WERI-Rb-1 (cell line): ENCODE results near the gene ID1.
"Not testable (repeated sequence)": the region's sequence is repeated elsewhere in the genome, so short reads cannot be mapped to it uniquely, and the experiment has no call there.

Experiments used
- DNase-seq: peaks from one replicate; pipeline ENCODE4 v3.0.0-alpha.2; 2020
- H3K27ac ChIP-seq: fragments of 250-450 bp; sonication (Bioruptor Pico); 2 replicates; pipeline ENCODE4 v1.5.1; 2020; ENCODE audit warnings: mild to moderate bottlenecking, moderate library complexity
- H3K27me3 ChIP-seq: fragments of 250-450 bp; sonication (Bioruptor Pico); 2 replicates; pipeline ENCODE4 v1.5.1; 2021; ENCODE audit warnings: mild to moderate bottlenecking, low read depth, moderate library complexity; ENCODE audit not compliant: insufficient read depth, severe bottlenecking
- H3K36me3 ChIP-seq: fragments of 250-450 bp; sonication (Bioruptor Pico); 2 replicates; pipeline ENCODE4 v1.5.1; 2020; ENCODE audit warnings: mild to moderate bottlenecking, moderate library complexity
- H3K4me3 ChIP-seq: 2 replicates; pipeline ENCODE4 v1.5.1; 2011; ENCODE audit warnings: low read depth, mild to moderate bottlenecking, control low read depth, low read length
- H3K9me3 ChIP-seq: fragments of 250-450 bp; sonication (Bioruptor Pico); 2 replicates; pipeline ENCODE4 v1.5.1; 2021; ENCODE audit warnings: mild to moderate bottlenecking, moderate library complexity; ENCODE audit not compliant: severe bottlenecking
- CTCF ChIP-seq: IDR thresholded peaks from 2 replicates; pipeline ENCODE4 v1.5.1; 2011; ENCODE audit warnings: low read depth, mild to moderate bottlenecking, control low read depth, inconsistent platforms, low read length

The ID1 gene

GRCh38 chr20:31608251-31608945 is 3.3 kb downstream of the ID1 start:
- peak overlapping the region; percentile 99 for H3K27ac ChIP-seq
- DNase-seq = peak; percentile 87
- H3K27me3 ChIP-seq = no peaks in the 10 kb centered on the region
- peak overlapping the region; percentile 31 for H3K4me3 ChIP-seq
- peaks cover 23% of the 10 kb centered on the region for H3K36me3 ChIP-seq
- TF ChIP-seq CTCF = no peak
- H3K9me3 ChIP-seq = no peaks in the 10 kb centered on the region

- DNase-seq, H3K27me3 ChIP-seq, H3K36me3 ChIP-seq, H3K4me3 ChIP-seq, H3K9me3 ChIP-seq: not testable (repeated sequence)
- H3K27ac ChIP-seq = peak overlapping the region; percentile 12; the same call in 1 of the 2 replicates
Observed at GRCh38 chr20:31612271-31612640, 7.2 kb downstream of the ID1 start.

- Histone ChIP-seq H3K9me3 (no peaks in the 10 kb centered on the region), H3K27ac (no peak overlapping the region), H3K4me3 (no peak overlapping the region), H3K27me3 (no peaks in the 10 kb centered on the region), H3K36me3 (no peaks in the 10 kb centered on the region)
- TF ChIP-seq CTCF = no peak
- no peak for DNase-seq
Observed at GRCh38 chr20:31615416-31615815, 10.3 kb downstream of the ID1 start.

GRCh38 chr20:31617432-31618104 is 12.5 kb downstream of the ID1 start:
- H3K4me3 ChIP-seq = no peak overlapping the region
- DNase-seq = no peak
- no peak overlapping the region for H3K27ac ChIP-seq
- H3K9me3 ChIP-seq = no peaks in the 10 kb centered on the region
- no peaks in the 10 kb centered on the region for H3K27me3 ChIP-seq
- H3K36me3 ChIP-seq = no peaks in the 10 kb centered on the region
- no peak for TF ChIP-seq CTCF

GRCh38 chr20:31620246-31620645 is 15.2 kb downstream of the ID1 start:
- no peak overlapping the region for H3K27ac ChIP-seq
- TF ChIP-seq CTCF = no peak
- H3K36me3 ChIP-seq = no peaks in the 10 kb centered on the region
- no peaks in the 10 kb centered on the region for H3K27me3 ChIP-seq
- H3K9me3 ChIP-seq = no peaks in the 10 kb centered on the region
- no peak for DNase-seq
- H3K4me3 ChIP-seq = no peak overlapping the region

GRCh38 chr20:31623123-31623505 is 18.0 kb downstream of the ID1 start:
- not testable (repeated sequence) for DNase-seq, H3K4me3 ChIP-seq, H3K27me3 ChIP-seq, H3K9me3 ChIP-seq, H3K27ac ChIP-seq, H3K36me3 ChIP-seq

- not testable (repeated sequence) for DNase-seq, H3K36me3 ChIP-seq, H3K27me3 ChIP-seq, H3K27ac ChIP-seq, H3K4me3 ChIP-seq, H3K9me3 ChIP-seq
Observed at GRCh38 chr20:31626534-31626933, 21.4 kb downstream of the ID1 start.

- H3K36me3 ChIP-seq, DNase-seq, H3K4me3 ChIP-seq, H3K27me3 ChIP-seq, H3K27ac ChIP-seq, H3K9me3 ChIP-seq: not testable (repeated sequence)
Observed at GRCh38 chr20:31628057-31628456, 23.0 kb downstream of the ID1 start.
